Esophagus squamous epithelium (tissue), 5 donors: ENCODE measurements around the gene OXCT2. TPM values are rescaled to one million over a fixed set of nuclear protein-coding genes. Genes with fewer than 3 reads are reported as not detected.

ENCODE experiments used
- DNase-seq: peaks from one replicate; lab custom pipeline; 2025; lab: John Stamatoyannopoulos, UW
- H3K27ac ChIP-seq, 4 donors: fragments of 200-600 bp; sonication (generic); one replicate each; pipeline ENCODE4 v1.5.1; 2016 to 2019; ENCODE audit warnings: mild to moderate bottlenecking in 1 of 4
- H3K27me3 ChIP-seq, 4 donors: fragments of 200-600 bp; sonication (generic); 1 replicate in 3 of 4; 2 replicates in 1 of 4; pipeline versions ENCODE4 v1.5.1 to v1.6.0; 2017 to 2021; ENCODE audit warnings: antibody characterized with exemption in 1 of 4
- H3K36me3 ChIP-seq, 3 donors: fragments of 200-600 bp; sonication (generic); one replicate each; pipeline ENCODE4 v1.5.1; 2016 to 2019
- H3K4me1 ChIP-seq, 3 donors: fragments of 200-600 bp; sonication (generic); one replicate each; pipeline ENCODE4 v1.5.1; 2017 to 2019
- H3K4me3 ChIP-seq, 4 donors: fragments of 200-600 bp; sonication (generic); 1 replicate in 3 of 4; 2 replicates in 1 of 4; pipeline ENCODE4 v1.5.1; 2016 to 2019; ENCODE audit warnings: mild to moderate bottlenecking in 2 of 4, moderate library complexity in 1 of 4
- H3K9me3 ChIP-seq, 3 donors: fragments of 200-600 bp; sonication (generic); one replicate each; pipeline ENCODE4 v1.5.1; 2016 to 2019
- POLR2A ChIP-seq, 4 donors: fragments of 450-650 bp; IDR thresholded peaks; one replicate each; pipeline ENCODE4 v1.6.1; 2017; ENCODE audit warnings: antibody characterized with exemption in 4 of 4, mild to moderate bottlenecking in 4 of 4, moderate library complexity in 3 of 4
- WGBS, 2 donors: methylation state at CpG; one replicate each; pipeline ENCODE4 v1.1.5; 2018; 5-methylcytosine and 5-hydroxymethylcytosine counted together
- intact Hi-C: fragments of 100-400 bp; cut with DNase I; formaldehyde crosslinking; loops from one replicate; pipeline ENCODE4 v1.15.0; 2022
- small RNA-seq, 4 donors: library from RNA; depleted of rRNA; stranded (forward); fragments of <200 nt; gene quantifications; one replicate each; pipeline ENCODE3, GENCODE V24; 2016
- total RNA-seq, 4 donors: library from RNA; depleted of rRNA; stranded (reverse); fragments of >200 nt; gene quantifications; one replicate each; pipeline ENCODE4 v1.1.0, GENCODE V29; 2016
- TF ChIP-seq, protein P1 (sequence below), 6 experiments: fragments of 450-650 bp in 4 of 6; fragments of 200-600 bp in 2 of 6; sonication (generic) in 2 of 6; IDR thresholded peaks; one replicate each; pipeline ENCODE4 v1.5.1; 2016 to 2019; ENCODE audit warnings: antibody characterized with exemption in 6 of 6, mild to moderate bottlenecking in 4 of 6, moderate library complexity in 4 of 6
- donor health status: DM: yes; HTN: yes; CAD: no.

Gene OXCT2
- total RNA-seq, 4 donors from 2014 or later, result 0.19 to 0.48 TPM; not detected in 2

DNA sequence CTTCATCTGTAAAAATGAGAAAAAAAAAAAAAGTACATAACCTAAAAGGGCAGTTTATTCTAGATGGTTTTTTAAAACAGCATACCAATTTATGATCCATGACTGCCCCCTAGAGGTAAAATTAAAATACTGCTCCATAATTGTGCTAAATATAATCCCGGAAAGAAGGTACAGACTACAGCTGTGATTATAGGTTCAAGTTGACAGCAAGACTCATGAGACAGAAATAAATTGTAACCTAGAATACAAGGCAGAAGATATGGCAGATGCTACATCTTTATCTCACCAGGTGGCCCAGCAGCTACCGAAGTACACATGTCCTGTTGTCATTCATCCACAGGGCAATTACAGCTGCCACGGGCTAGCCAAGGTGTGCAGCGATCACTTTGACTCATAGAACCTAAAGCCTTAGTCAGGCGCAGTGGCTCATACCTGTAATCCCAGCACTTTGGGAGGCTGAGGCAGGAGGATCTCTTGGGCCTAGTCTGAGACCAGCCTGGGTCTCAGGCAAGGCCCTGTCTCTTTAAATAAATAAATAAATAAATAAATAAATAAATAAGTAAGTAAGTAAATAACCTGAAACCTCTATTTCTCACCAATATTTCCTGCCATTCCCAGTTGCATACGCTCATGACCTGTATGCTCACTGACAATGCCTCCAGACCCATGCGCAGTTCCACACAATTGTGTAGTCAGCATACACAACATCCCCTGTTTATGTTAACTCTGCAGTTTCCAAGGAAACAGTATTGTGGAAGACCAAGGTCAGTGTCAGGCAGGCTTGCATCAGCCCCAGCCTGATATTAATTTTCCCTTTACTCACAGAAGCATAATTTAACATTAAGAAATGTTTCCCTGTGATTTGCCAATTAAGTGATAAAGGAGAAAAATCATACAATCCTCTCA, 50.8 kb downstream of the OXCT2 start:
- intact Hi-C loops, result loop anchor here (5.0 to 10.0 kb wide), 2 partner anchors 68 to 116 kb away; no protein-coding TSS in a partner anchor
- Histone ChIP-seq H3K4me1 (no peaks in the 10 kb centered on the region), H3K27ac (no peak overlapping the region), H3K27me3 (peaks cover 0 to 58% (median 2%) of the 10 kb centered on the region in 4 donors), H3K4me3 (no peak overlapping the region), H3K36me3 (no peaks in the 10 kb centered on the region), H3K9me3 (no peaks in the 10 kb centered on the region)
- DNase-seq, result no peak
- TF ChIP-seq POLR2A (IDR thresholded peaks at IDR 0.05), result no peak
- TF ChIP-seq, protein P1, sequence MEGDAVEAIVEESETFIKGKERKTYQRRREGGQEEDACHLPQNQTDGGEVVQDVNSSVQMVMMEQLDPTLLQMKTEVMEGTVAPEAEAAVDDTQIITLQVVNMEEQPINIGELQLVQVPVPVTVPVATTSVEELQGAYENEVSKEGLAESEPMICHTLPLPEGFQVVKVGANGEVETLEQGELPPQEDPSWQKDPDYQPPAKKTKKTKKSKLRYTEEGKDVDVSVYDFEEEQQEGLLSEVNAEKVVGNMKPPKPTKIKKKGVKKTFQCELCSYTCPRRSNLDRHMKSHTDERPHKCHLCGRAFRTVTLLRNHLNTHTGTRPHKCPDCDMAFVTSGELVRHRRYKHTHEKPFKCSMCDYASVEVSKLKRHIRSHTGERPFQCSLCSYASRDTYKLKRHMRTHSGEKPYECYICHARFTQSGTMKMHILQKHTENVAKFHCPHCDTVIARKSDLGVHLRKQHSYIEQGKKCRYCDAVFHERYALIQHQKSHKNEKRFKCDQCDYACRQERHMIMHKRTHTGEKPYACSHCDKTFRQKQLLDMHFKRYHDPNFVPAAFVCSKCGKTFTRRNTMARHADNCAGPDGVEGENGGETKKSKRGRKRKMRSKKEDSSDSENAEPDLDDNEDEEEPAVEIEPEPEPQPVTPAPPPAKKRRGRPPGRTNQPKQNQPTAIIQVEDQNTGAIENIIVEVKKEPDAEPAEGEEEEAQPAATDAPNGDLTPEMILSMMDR (IDR thresholded peaks at IDR 0.05), result peak in 5 of 6 experiments; percentile 56 to 77 (median 73)
- 38 to 39% methylated on average over 7 of the region's 7 CpGs for WGBS, 2 donors

Small RNA genes within 50 kb of the gene (small RNA-seq; reads per million reads assigned to genes)
- gene AL033527.1 (0 reads per million in 4 donors), gene RNU7-121P (0 reads per million in 4 donors)

Other genes with a start within 250 kb of the OXCT2 start
- gene PABPC4, start 194.6 kb downstream of the OXCT2 start, total RNA-seq, result 100 to 1,000 TPM in 2 of 4 donors, 10 to 100 TPM in 2; 72.2 to 165 (median 92.0) TPM
- 1 to 10 TPM in 1 of 4 donors, under 1 TPM in 3; 0.45 to 1.2 (median 0.77) TPM for gene HEYL, start 131.7 kb downstream of the OXCT2 start, total RNA-seq
- not detected for gene NT5C1A, start 99.2 kb downstream of the OXCT2 start, total RNA-seq
- gene HPCAL4, start 79.9 kb downstream of the OXCT2 start, total RNA-seq, result under 1 TPM in 2 of 4 donors, not detected in 2; 0.19 to 0.41 TPM
- gene PPIE, start 32.5 kb downstream of the OXCT2 start, total RNA-seq, result 10 to 100 TPM; 13.7 to 37.1 (median 28.6) TPM
- under 1 TPM; 0.18 to 0.83 (median 0.55) TPM for gene BMP8B, start 17.5 kb upstream of the OXCT2 start, total RNA-seq
- 10 to 100 TPM; 13.2 to 20.8 (median 16.8) TPM for gene TRIT1, start 112.2 kb upstream of the OXCT2 start, total RNA-seq
- gene MYCL, start 130.6 kb upstream of the OXCT2 start, total RNA-seq, result 10 to 100 TPM; 15.4 to 27.6 (median 24.8) TPM
- gene MFSD2A, start 183.8 kb upstream of the OXCT2 start, total RNA-seq, result 10 to 100 TPM; 20.4 to 49.1 (median 30.8) TPM